ENCODE data around the gene PCDH9.

- TF ChIP-seq FOS (IDR thresholded peaks at IDR 0.05; ENCODE audit: borderline replicate concordance, extremely low read depth, insufficient read length) (no peak), ZNF274 (IDR thresholded peaks at IDR 0.05; ENCODE audit: insufficient read depth, insufficient read length) (no peak)
These were observed 395.0 kb downstream of the PCDH9 start for GRCh38 chr13:66835040-66835628.
